Neural crest cell (in vitro differentiated cells): ENCODE data around the gene IFT80. TPM values are rescaled to one million over a fixed set of nuclear protein-coding genes. Genes with fewer than 3 reads are reported as not detected.
A peak's percentile ranks its signal among the peaks of the same experiment; 100 is the strongest.

Experiments used
- DNase-seq: peaks from one replicate; pipeline ENCODE4 v3.0.0; 2021; ENCODE audit warnings: low read depth, mixed read lengths, low spot score
- H3K27ac Mint-ChIP-seq: one replicate; pipeline ENCODE4 v1.8.0; 2021; ENCODE audit warnings: mild to moderate bottlenecking, mixed read lengths; ENCODE audit not compliant: unreplicated experiment
- H3K27me3 Mint-ChIP-seq: 2 replicates; pipeline ENCODE4 v1.8.0; 2021; ENCODE audit warnings: low read depth, mild to moderate bottlenecking, mixed read lengths
- H3K36me3 Mint-ChIP-seq: 2 replicates; pipeline ENCODE4 v1.8.0; 2021; ENCODE audit warnings: low read depth, mild to moderate bottlenecking, mixed read lengths
- H3K4me1 Mint-ChIP-seq: 2 replicates; pipeline ENCODE4 v1.8.0; 2021; ENCODE audit warnings: mixed read lengths
- H3K4me3 Mint-ChIP-seq: one replicate; pipeline ENCODE4 v1.8.0; 2021; ENCODE audit warnings: mild to moderate bottlenecking, mixed read lengths
- H3K9me3 Mint-ChIP-seq: 2 replicates; pipeline ENCODE4 v1.8.0; 2021; ENCODE audit warnings: mixed read lengths
- total RNA-seq: library from RNA; stranded (reverse); gene quantifications from 2 replicates; pipeline ENCODE4 v1.2.1, GENCODE V29; 2021
- TF ChIP-seq, protein P1 (sequence below): fragments of 200-600 bp; sonication (generic); conservative IDR thresholded peaks from 2 replicates; pipeline ENCODE4 v1.5.0; 2021; ENCODE audit warnings: antibody characterized with exemption, mild to moderate bottlenecking

The IFT80 gene
- total RNA-seq, 1 donor from 2014 or later, result 38.4 TPM

DNA sequence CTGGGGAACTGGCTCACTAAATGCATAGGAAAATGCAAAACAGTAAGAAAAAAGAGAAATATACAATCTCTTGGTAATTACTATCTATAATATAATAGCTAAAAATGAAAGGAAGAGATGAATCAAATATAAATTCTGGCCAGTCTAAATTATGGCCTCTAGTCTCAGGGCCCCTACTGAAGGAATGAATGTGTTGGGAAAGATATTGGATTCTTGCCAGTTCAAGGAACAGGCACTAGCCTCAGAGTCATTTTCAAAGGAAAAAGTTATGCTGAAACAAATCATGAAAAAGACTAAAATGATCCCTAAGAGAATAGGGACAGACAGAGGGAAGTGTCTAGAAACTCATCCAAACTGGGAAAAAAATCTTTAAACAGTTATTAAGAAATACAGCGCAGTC, 111.4 kb downstream of the IFT80 start:
- Mint-ChIP-seq H3K9me3 (no peaks in the 10 kb centered on the region), H3K4me3 (no peak overlapping the region)

DNA sequence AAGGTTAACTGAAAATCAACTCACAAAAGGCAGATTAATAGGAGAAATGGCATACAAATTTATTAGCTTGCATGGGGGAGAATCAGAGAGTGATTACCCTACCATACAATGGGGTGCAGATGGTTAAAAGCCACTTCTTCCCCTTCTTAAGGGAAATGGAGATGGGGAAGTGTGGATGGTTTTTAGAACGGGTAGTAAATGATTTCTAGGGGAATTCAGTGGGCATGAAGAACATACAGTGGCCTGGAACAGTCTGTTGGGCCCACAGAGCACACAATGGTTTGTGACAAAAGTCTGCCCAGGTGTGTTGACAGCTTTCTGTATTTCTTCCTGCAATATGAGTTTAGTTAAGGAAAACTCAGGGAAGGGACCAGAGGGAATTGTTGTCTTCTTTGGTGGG, 112.8 kb downstream of the IFT80 start:
- H3K27ac Mint-ChIP-seq, result no peak overlapping the region
- H3K27me3 Mint-ChIP-seq, result no peaks in the 10 kb centered on the region
- H3K36me3 Mint-ChIP-seq, result peaks cover 16% of the 10 kb centered on the region
- no peaks in the 10 kb centered on the region for H3K4me1 Mint-ChIP-seq
- no peak for DNase-seq
- H3K9me3 Mint-ChIP-seq, result no peaks in the 10 kb centered on the region
- TF ChIP-seq, protein P1, sequence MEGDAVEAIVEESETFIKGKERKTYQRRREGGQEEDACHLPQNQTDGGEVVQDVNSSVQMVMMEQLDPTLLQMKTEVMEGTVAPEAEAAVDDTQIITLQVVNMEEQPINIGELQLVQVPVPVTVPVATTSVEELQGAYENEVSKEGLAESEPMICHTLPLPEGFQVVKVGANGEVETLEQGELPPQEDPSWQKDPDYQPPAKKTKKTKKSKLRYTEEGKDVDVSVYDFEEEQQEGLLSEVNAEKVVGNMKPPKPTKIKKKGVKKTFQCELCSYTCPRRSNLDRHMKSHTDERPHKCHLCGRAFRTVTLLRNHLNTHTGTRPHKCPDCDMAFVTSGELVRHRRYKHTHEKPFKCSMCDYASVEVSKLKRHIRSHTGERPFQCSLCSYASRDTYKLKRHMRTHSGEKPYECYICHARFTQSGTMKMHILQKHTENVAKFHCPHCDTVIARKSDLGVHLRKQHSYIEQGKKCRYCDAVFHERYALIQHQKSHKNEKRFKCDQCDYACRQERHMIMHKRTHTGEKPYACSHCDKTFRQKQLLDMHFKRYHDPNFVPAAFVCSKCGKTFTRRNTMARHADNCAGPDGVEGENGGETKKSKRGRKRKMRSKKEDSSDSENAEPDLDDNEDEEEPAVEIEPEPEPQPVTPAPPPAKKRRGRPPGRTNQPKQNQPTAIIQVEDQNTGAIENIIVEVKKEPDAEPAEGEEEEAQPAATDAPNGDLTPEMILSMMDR, result no peak
- H3K4me3 Mint-ChIP-seq, result no peak overlapping the region

More for the DNA sequence above, 111.4 kb downstream of the IFT80 start:
- H3K36me3 Mint-ChIP-seq, result peaks cover 14% of the 10 kb centered on the region
- no peak overlapping the region for H3K27ac Mint-ChIP-seq
- TF ChIP-seq, protein P1, result no peak
- H3K27me3 Mint-ChIP-seq, result no peaks in the 10 kb centered on the region
- DNase-seq, result no peak
- H3K4me1 Mint-ChIP-seq, result no peaks in the 10 kb centered on the region

DNA sequence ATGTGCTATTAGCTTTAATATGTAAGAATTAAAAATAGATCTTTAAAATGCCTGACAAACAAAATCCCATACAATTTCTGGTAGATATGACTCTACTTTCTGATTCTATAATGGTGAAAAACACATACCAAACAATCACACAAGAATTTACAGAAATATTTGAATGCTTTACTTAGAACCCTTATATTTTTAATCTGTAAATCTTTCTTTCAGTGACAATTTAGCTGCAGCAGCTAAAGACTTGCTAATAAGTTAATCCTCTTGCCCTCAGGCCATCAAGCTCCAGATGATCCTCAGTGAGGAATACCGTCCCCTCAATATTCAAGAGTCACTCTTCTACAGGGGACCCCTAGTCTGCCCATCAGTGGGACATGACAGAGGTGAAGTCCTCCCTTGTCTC, 118.2 kb downstream of the IFT80 start:
- Mint-ChIP-seq H3K27ac (no peak overlapping the region), H3K4me1 (no peaks in the 10 kb centered on the region), H3K27me3 (no peaks in the 10 kb centered on the region), H3K9me3 (no peaks in the 10 kb centered on the region), H3K36me3 (peaks cover 13% of the 10 kb centered on the region), H3K4me3 (no peak overlapping the region)
- TF ChIP-seq, protein P1, result no peak
- no peak for DNase-seq

DNA sequence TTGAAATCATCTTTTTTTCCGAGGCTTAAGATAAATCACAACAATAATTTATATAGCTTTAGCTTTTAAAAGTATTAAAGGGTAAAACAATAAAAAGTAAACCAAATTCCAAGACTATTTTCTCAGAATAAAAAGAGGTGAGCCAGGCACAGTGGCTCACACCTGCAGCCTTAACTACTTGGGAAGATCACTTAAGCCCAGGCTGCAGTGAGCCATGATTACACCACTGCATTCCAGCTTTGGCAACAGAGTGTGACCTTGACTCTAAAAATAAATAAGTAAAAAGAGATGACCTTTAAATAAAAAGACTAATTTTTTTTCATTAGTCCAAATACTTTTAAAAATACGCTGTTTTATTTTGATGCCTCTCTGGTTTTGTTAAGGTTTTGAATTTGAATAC, 119.4 kb downstream of the IFT80 start:
- Mint-ChIP-seq H3K27ac (no peak overlapping the region), H3K36me3 (peaks cover 13% of the 10 kb centered on the region), H3K9me3 (no peaks in the 10 kb centered on the region), H3K27me3 (no peaks in the 10 kb centered on the region), H3K4me1 (no peaks in the 10 kb centered on the region), H3K4me3 (no peak overlapping the region)
- no peak for DNase-seq
- TF ChIP-seq, protein P1, result no peak

DNA sequence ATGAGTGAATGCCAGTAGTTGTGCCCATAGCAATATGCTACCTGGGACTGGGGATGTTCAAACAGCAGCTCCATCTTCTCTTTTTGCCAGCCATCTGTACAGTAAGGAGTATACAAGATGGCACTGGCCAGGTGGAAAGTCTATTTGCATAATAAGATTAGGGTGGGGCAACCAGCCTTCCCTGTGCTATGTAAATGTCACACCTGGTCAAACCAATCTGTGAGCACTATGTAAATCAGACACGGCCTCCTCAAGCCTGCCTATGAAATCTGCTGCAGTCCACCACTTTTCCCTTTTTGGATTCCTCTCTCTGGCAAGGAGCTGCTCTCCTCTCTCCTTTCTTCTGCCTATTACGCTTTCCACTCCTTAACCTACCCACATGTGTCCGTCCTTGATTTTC, 120.8 kb downstream of the IFT80 start:
- TF ChIP-seq, protein P1, result no peak
- Mint-ChIP-seq H3K27ac (peak overlapping the region; percentile 8), H3K27me3 (no peaks in the 10 kb centered on the region), H3K4me1 (no peaks in the 10 kb centered on the region), H3K9me3 (no peaks in the 10 kb centered on the region), H3K4me3 (no peak overlapping the region), H3K36me3 (peaks cover 19% of the 10 kb centered on the region)
- no peak for DNase-seq

DNA sequence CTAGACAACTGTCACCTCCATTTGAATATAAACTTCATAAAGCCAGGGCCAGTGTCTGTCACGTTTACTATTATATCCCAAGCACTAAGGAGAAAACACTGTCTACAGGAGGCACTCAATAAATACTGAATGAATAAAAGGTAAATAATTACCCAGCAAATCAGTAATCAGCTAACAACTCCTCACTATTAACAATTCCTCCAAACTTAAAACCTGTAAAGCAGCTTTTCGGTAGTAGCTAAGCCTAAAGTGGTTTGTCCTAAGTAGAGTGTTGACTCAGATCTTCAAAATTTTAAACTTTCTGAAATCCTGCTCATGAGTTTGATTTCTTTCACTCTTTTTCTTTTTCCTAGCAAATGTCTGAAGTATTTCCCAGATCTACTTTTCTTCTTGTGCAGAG, 133.9 kb downstream of the IFT80 start:
- no peak for DNase-seq
- no peaks in the 10 kb centered on the region for H3K9me3 Mint-ChIP-seq
- no peak overlapping the region for H3K27ac Mint-ChIP-seq
- TF ChIP-seq, protein P1, result no peak
- no peaks in the 10 kb centered on the region for H3K4me1 Mint-ChIP-seq
- peaks cover 6% of the 10 kb centered on the region for H3K36me3 Mint-ChIP-seq
- no peak overlapping the region for H3K4me3 Mint-ChIP-seq
- H3K27me3 Mint-ChIP-seq, result no peaks in the 10 kb centered on the region
